ENCODE data around the gene GUCY1A1. TPM values are rescaled to one million over a fixed set of nuclear protein-coding genes. Genes with fewer than 3 reads are reported as not detected.

GUCY1A1 gene
- total RNA-seq, 1 experiment from 2014 or later: not detected

- Mint-ChIP-seq H3K27ac (ENCODE audit: low read depth, unreplicated experiment) (no peak overlapping the region), H3K27me3 (ENCODE audit: insufficient read depth, unreplicated experiment) (no peaks in the 10 kb centered on the region), H3K36me3 (ENCODE audit: insufficient read depth, unreplicated experiment) (no peaks in the 10 kb centered on the region), H3K9me3 (ENCODE audit: unreplicated experiment) (no peaks in the 10 kb centered on the region), H3K4me3 (ENCODE audit: unreplicated experiment) (no peak overlapping the region), H3K4me1 (ENCODE audit: insufficient read depth, unreplicated experiment) (no peaks in the 10 kb centered on the region)
- CTCF ChIA-PET: interaction anchor here (0.6 kb wide), 1 partner anchor 77 kb away, joined by 3 read pairs; no protein-coding TSS in a partner anchor
- intact Hi-C loops (cut with micrococcal nuclease): no loop called here
- POLR2A ChIA-PET: interaction anchor here (1.5 kb wide), 1 partner anchor 11 kb away, joined by 3 read pairs; no protein-coding TSS in a partner anchor
- DNase-seq (ENCODE audit: unreplicated experiment): no peak
- TF ChIP-seq CTCF (IDR thresholded peaks at IDR 0.05; ENCODE audit: unreplicated experiment): no peak
- no TSS peak for BruUV-seq (replicated peaks)
Observed at GRCh38 chr4:155741546-155741945, 74.9 kb downstream of the GUCY1A1 start.

GRCh38 chr4:155742310-155743015, 75.8 kb downstream of the GUCY1A1 start:
- H3K27ac Mint-ChIP-seq (ENCODE audit: low read depth, unreplicated experiment): no peak overlapping the region
- H3K4me3 Mint-ChIP-seq (ENCODE audit: unreplicated experiment): no peak overlapping the region
- intact Hi-C loops (cut with micrococcal nuclease): no loop called here
- no peak for TF ChIP-seq CTCF (IDR thresholded peaks at IDR 0.05; ENCODE audit: unreplicated experiment)
- H3K27me3 Mint-ChIP-seq (ENCODE audit: insufficient read depth, unreplicated experiment): no peaks in the 10 kb centered on the region
- H3K4me1 Mint-ChIP-seq (ENCODE audit: insufficient read depth, unreplicated experiment): no peaks in the 10 kb centered on the region
- POLR2A ChIA-PET: interaction anchor here (1.5 kb wide), 1 partner anchor 10 kb away, joined by 3 read pairs; no protein-coding TSS in a partner anchor
- CTCF ChIA-PET: no interaction called here
- H3K36me3 Mint-ChIP-seq (ENCODE audit: insufficient read depth, unreplicated experiment): no peaks in the 10 kb centered on the region
- H3K9me3 Mint-ChIP-seq (ENCODE audit: unreplicated experiment): no peaks in the 10 kb centered on the region
- BruUV-seq (replicated peaks): no TSS peak
- DNase-seq (ENCODE audit: unreplicated experiment): no peak

DNA sequence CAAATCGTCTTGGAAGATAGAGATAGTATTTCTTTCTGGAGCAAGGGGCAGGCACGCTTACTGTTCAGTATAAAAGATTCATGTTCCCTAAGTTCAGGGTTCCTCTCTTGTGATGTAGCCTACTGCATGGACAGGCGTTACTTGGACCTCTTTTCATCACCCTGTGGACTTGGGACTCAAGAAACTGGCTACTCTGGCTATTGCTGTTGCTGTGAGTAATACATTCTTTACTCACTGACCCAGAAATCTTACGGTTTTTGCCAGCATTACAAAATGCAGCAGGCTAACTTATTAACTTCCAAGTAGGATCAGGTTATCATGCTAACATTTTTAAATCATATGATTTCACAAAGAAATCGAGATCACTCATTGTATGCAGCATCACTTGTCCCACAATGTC, 79.3 kb downstream of the GUCY1A1 start:
- Mint-ChIP-seq H3K27me3 (ENCODE audit: insufficient read depth, unreplicated experiment) (no peaks in the 10 kb centered on the region), H3K36me3 (ENCODE audit: insufficient read depth, unreplicated experiment) (no peaks in the 10 kb centered on the region), H3K9me3 (ENCODE audit: unreplicated experiment) (no peaks in the 10 kb centered on the region), H3K4me1 (ENCODE audit: insufficient read depth, unreplicated experiment) (no peaks in the 10 kb centered on the region), H3K27ac (ENCODE audit: low read depth, unreplicated experiment) (no peak overlapping the region), H3K4me3 (ENCODE audit: unreplicated experiment) (no peak overlapping the region)
- ChIA-PET POLR2A (no interaction called here), CTCF (no interaction called here)
- intact Hi-C loops (cut with micrococcal nuclease): no loop called here
- no TSS peak for BruUV-seq (replicated peaks)
- no peak for DNase-seq (ENCODE audit: unreplicated experiment)
- TF ChIP-seq CTCF (IDR thresholded peaks at IDR 0.05; ENCODE audit: unreplicated experiment): no peak

DNA sequence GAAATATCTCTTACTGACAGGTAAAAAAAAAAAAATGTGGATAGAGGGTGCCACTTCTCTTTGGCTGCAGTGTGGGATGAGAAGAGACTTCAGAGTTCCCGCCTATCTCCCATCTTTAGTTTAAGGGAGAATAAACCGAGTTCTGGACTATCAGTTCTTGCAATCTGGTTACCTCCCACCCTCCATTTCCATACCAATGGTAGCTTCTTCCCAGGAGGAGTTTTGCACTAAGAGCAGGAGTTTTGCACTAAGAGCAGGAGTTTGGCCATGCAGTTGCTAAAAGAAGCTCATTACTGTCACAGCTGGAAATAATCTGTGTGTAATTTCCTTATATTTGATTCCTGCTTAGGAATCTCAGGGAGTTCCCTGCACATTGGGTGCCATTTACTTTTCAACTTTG, 81.4 kb downstream of the GUCY1A1 start:
- no peaks in the 10 kb centered on the region for H3K9me3 Mint-ChIP-seq (ENCODE audit: unreplicated experiment)
- no peaks in the 10 kb centered on the region for H3K4me1 Mint-ChIP-seq (ENCODE audit: insufficient read depth, unreplicated experiment)
- H3K4me3 Mint-ChIP-seq (ENCODE audit: unreplicated experiment): no peak overlapping the region
- H3K27me3 Mint-ChIP-seq (ENCODE audit: insufficient read depth, unreplicated experiment): no peaks in the 10 kb centered on the region
- ChIA-PET CTCF (no interaction called here), POLR2A (interaction anchor here (0.6 kb wide), 1 partner anchor 62 kb away, joined by 4 read pairs; no protein-coding TSS in a partner anchor)
- DNase-seq (ENCODE audit: unreplicated experiment): no peak
- intact Hi-C loops (cut with micrococcal nuclease): no loop called here
- no peak for TF ChIP-seq CTCF (IDR thresholded peaks at IDR 0.05; ENCODE audit: unreplicated experiment)
- H3K27ac Mint-ChIP-seq (ENCODE audit: low read depth, unreplicated experiment): no peak overlapping the region
- H3K36me3 Mint-ChIP-seq (ENCODE audit: insufficient read depth, unreplicated experiment): no peaks in the 10 kb centered on the region
- no TSS peak for BruUV-seq (replicated peaks)
